GM12878 (cell line): ENCODE results near the gene FAM120A. TPM values are rescaled to one million over a fixed set of nuclear protein-coding genes. Genes with fewer than 3 reads are reported as not detected.

Experiments used
- ATAC-seq: fragments of 200-7000 bp; cut with Tn5 transposase; 3 replicates; pipeline ENCODE4 v1.9.1; 2020; ENCODE audit warnings: mild to moderate bottlenecking, moderate library complexity
- BruUV-seq: library from RNA; stranded (reverse); fragments of 400-500 nt; replicated peaks from 2 replicates; lab custom pipeline; 2021; lab: Mats Ljungman, UMichigan
- CTCF ChIA-PET: fragments of 300-600 bp; sonication (Branson Sonifier 250); formaldehyde crosslinking; extraction: SDS; loops from one replicate; lab custom pipeline; 2021; ENCODE audit warnings: inconsistent platforms; lab: Yijun Ruan, JAX
- POLR2A ChIA-PET: fragments of 350-600 bp; formaldehyde crosslinking; extraction: SDS; loops from one replicate; lab custom pipeline; 2021; ENCODE audit warnings: inconsistent platforms; lab: Charles Lee
- RAD21 ChIA-PET: fragments of 300-600 bp; sonication (Branson Sonifier 250); formaldehyde crosslinking; loops from one replicate; lab custom pipeline; 2023; ENCODE audit warnings: antibody characterized with exemption; ENCODE audit not compliant: unreplicated experiment; lab: Charles Lee
- SMC1A ChIA-PET: fragments of 300-600 bp; sonication (Branson Sonifier 250); formaldehyde crosslinking; loops from one replicate; lab custom pipeline; 2023; ENCODE audit not compliant: unreplicated experiment, uncharacterized antibody; lab: Charles Lee
- DNase-seq: peaks from one replicate; pipeline ENCODE4 v3.0.0-alpha.2; 2011; ENCODE audit warnings: low read depth, low spot score
- FAIRE-seq: peaks from 3 replicates; lab custom pipeline; 2011; peaks lifted over from hg19 to GRCh38; lab: Jason Lieb, UNC
- H2AFZ ChIP-seq: 2 replicates; pipeline ENCODE4 v1.6.0; 2011; ENCODE audit warnings: low read depth, low read length, control low read depth; ENCODE audit not compliant: control insufficient read depth
- H3K27ac ChIP-seq: 2 replicates; pipeline ENCODE4 v1.5.1; 2011; ENCODE audit warnings: control low read depth; ENCODE audit not compliant: control insufficient read depth, insufficient read depth
- H3K27me3 ChIP-seq, 2 experiments: replicated peaks in 1 of 2; 2 replicates each; pipeline versions ENCODE4 v1.6.0 to v1.6.1; 2011; ENCODE audit warnings: low read length in 1 of 2; ENCODE audit not compliant: control insufficient read depth in 2 of 2, insufficient read depth in 2 of 2
- H3K36me3 ChIP-seq, 2 experiments: 2 replicates each; pipeline ENCODE4 v1.5.1; 2011; ENCODE audit warnings: low read length in 1 of 2; ENCODE audit not compliant: control insufficient read depth in 2 of 2, insufficient read depth in 2 of 2
- H3K4me1 ChIP-seq: 2 replicates; pipeline ENCODE4 v1.6.1; 2011; ENCODE audit warnings: mild to moderate bottlenecking, low read length, moderate library complexity, mixed read lengths; ENCODE audit not compliant: control insufficient read depth, insufficient read depth
- H3K4me2 ChIP-seq: 2 replicates; pipeline ENCODE4 v1.6.0; 2011; ENCODE audit warnings: control low read depth; ENCODE audit not compliant: control insufficient read depth, insufficient read depth
- H3K4me3 ChIP-seq: fragments of 200-600 bp; sonication (generic); 2 replicates; pipeline ENCODE4 v1.5.1; 2016
- H3K79me2 ChIP-seq: 2 replicates; pipeline ENCODE4 v1.6.0; 2011; ENCODE audit warnings: low read length; ENCODE audit not compliant: control insufficient read depth, insufficient read depth
- H3K9ac ChIP-seq: 2 replicates; pipeline ENCODE4 v1.8.0; 2011; ENCODE audit warnings: low read length, control low read depth, mixed read lengths; ENCODE audit not compliant: control insufficient read depth, insufficient read depth
- H3K9me3 ChIP-seq: replicated peaks from 3 replicates; pipeline ENCODE4 v1.5.1; 2011; ENCODE audit warnings: mild to moderate bottlenecking, low read length; ENCODE audit not compliant: control insufficient read depth, insufficient read depth
- H4K20me1 ChIP-seq: 2 replicates; pipeline ENCODE4 v1.6.0; 2011; ENCODE audit not compliant: control insufficient read depth, insufficient read depth
- GABPA ChIP-seq: IDR thresholded peaks from 2 replicates; pipeline ENCODE4 v1.6.1; 2014; ENCODE audit warnings: antibody characterized with exemption, low read depth, mild to moderate bottlenecking, inconsistent platforms
- HDAC2 ChIP-seq: fragments of 200-600 bp; sonication (generic); IDR thresholded peaks from 2 replicates; pipeline ENCODE4 v1.6.1; 2017
- HSF1 ChIP-seq: fragments of 150-350 bp; IDR thresholded peaks from 2 replicates; pipeline ENCODE4 v1.6.1; 2014; ENCODE audit warnings: mild to moderate bottlenecking, low read depth, low read length
- IKZF1 ChIP-seq: fragments of 450-650 bp; conservative IDR thresholded peaks from 2 replicates; pipeline ENCODE4 v1.6.1; 2017; ENCODE audit warnings: antibody characterized with exemption, mild to moderate bottlenecking
- PKNOX1 ChIP-seq: fragments of 450-650 bp; IDR thresholded peaks from 2 replicates; pipeline ENCODE4 v1.6.1; 2016; ENCODE audit warnings: mild to moderate bottlenecking
- REST ChIP-seq: IDR thresholded peaks from 2 replicates; pipeline ENCODE4 v1.6.1; 2012; ENCODE audit warnings: mild to moderate bottlenecking, low read depth, low read length
- USF2 ChIP-seq: IDR thresholded peaks from 2 replicates; pipeline ENCODE4 v1.6.1; 2011; ENCODE audit warnings: low read depth, low read length, improper control_type of control experiment, borderline replicate concordance
- YBX1 ChIP-seq: fragments of 450-650 bp; IDR thresholded peaks from 2 replicates; pipeline ENCODE4 v1.6.1; 2016; ENCODE audit warnings: antibody characterized with exemption
- ZBTB40 ChIP-seq: fragments of 450-650 bp; IDR thresholded peaks from 2 replicates; pipeline ENCODE4 v1.6.1; 2016; ENCODE audit warnings: mild to moderate bottlenecking, moderate library complexity, borderline replicate concordance
- ZNF217 ChIP-seq: fragments of 450-650 bp; IDR thresholded peaks from 2 replicates; pipeline ENCODE4 v1.6.1; 2017; ENCODE audit warnings: antibody characterized with exemption, mild to moderate bottlenecking
- WGBS: methylation state at CpG from one replicate; pipeline ENCODE4 v1.1.6; 2016; ENCODE audit warnings: low lambda C conversion rate; ENCODE audit not compliant: insufficient replicate concordance, insufficient coverage; ENCODE audit errors: missing lambda C conversion rate; 5-methylcytosine and 5-hydroxymethylcytosine counted together
- in situ Hi-C: fragments of 300-500 bp; cut with MboI; formaldehyde crosslinking; loops from 9 replicates; pipeline ENCODE4 v1.14.3; 2018; ENCODE audit warnings: mixed read lengths
- intact Hi-C: fragments of 100-400 bp; cut with micrococcal nuclease; formaldehyde crosslinking; loops from one replicate; pipeline ENCODE4 v1.14.2; 2022; ENCODE audit not compliant: unreplicated experiment
- polyA plus RNA-seq, 11 experiments: library from polyadenylated mRNA; depleted of rRNA in 4 of 11; unstranded in 6 of 11; stranded (reverse) in 5 of 11; fragments of >200 nt; fragmentation: Nextera tagmentation in 4 of 11; fragmentation: Illumina TruSeq in 1 of 11; extraction: Ambion mirVana in 4 of 11; extraction: Trizol in 1 of 11; gene quantifications; 1 replicate in 1 of 11; 2 replicates in 10 of 11; pipeline versions ENCODE4 v1.2.1 to v1.2.3, GENCODE V29; 2011 to 2016; ENCODE audit warnings: inconsistent platforms in 2 of 11, missing spikeins in 2 of 11, low read depth in 1 of 11
- total RNA-seq, 4 experiments: library from RNA; depleted of rRNA in 3 of 4; stranded (reverse); fragments of >200 nt in 3 of 4; fragmentation: Illumina TruSeq in 1 of 4; extraction: Trizol in 1 of 4; gene quantifications; 2 replicates each; pipeline versions ENCODE4 v1.2.1 to v1.2.3, GENCODE V29; 2013 to 2021

Gene FAM120A
- total and polyA plus RNA-seq, 10 of the 15 experiments (the other 5 are each of a cell fraction or from before 2014, with no cell fraction given): 13.1 to 89.6 (median 52.5) TPM

GRCh38 chr9:93593144-93593658, 141.7 kb downstream of the FAM120A start:
- POLR2A ChIA-PET: interaction anchor here (1.0 kb wide), 1 partner anchor 27 kb away, joined by 3 read pairs; no protein-coding TSS in a partner anchor
- Histone ChIP-seq H3K27me3 (no peaks in the 10 kb centered on the region), H3K36me3 (no peaks in the 10 kb centered on the region), H3K4me1 (no peaks in the 10 kb centered on the region), H4K20me1 (peaks cover 3% of the 10 kb centered on the region; the same call in 1 of the 2 replicates), H3K9me3 (no peaks in the 10 kb centered on the region), H2AFZ (no peak overlapping the region), H3K9ac (no peak overlapping the region), H3K4me2 (no peak overlapping the region), H3K4me3 (no peak overlapping the region), H3K79me2 (no peaks in the 10 kb centered on the region), H3K27ac (no peak overlapping the region)
- ATAC-seq: no peak
- intact Hi-C loops (no loop called here), in situ Hi-C loops (no loop called here)
- no peak for FAIRE-seq
- SMC1A ChIA-PET: no interaction called here
- RAD21 ChIA-PET: no interaction called here
- no TSS peak for BruUV-seq
- no peak for DNase-seq
- WGBS: 100% methylated on average over 2 of the region's 2 CpGs
- CTCF ChIA-PET: no interaction called here
- TF ChIP-seq HSF1 (no peak), PKNOX1 (no peak), HDAC2 (no peak), USF2 (no peak), IKZF1 (no peak), GABPA (no peak), YBX1 (no peak), ZNF217 (no peak), ZBTB40 (no peak), REST (no peak)
